Germinal center (tissue), 1 donor: ENCODE measurements around the gene CLEC2A.

ENCODE experiments used
- DNase-seq: peaks from one replicate; pipeline ENCODE4 v3.0.0; 2012; ENCODE audit warnings: mixed read lengths, low spot score

The CLEC2A gene

GRCh38 chr12:9933958-9934357 is 1.8 kb upstream of the CLEC2A start:
- no peak for DNase-seq

- DNase-seq, result no peak
Observed at GRCh38 chr12:9931245-9931644, 925 bp downstream of the CLEC2A start.

GRCh38 chr12:9928607-9929006 is 3.6 kb downstream of the CLEC2A start:
- no peak for DNase-seq

GRCh38 chr12:9926876-9927275 is 5.3 kb downstream of the CLEC2A start:
- DNase-seq, result no peak

GRCh38 chr12:9925705-9926393 is 6.3 kb downstream of the CLEC2A start:
- no peak for DNase-seq

- DNase-seq, result no peak
Observed at GRCh38 chr12:9922429-9922828, 9.7 kb downstream of the CLEC2A start.

- no peak for DNase-seq
Observed at GRCh38 chr12:9920451-9920850, 11.7 kb downstream of the CLEC2A start.

GRCh38 chr12:9919443-9919842 is 12.7 kb downstream of the CLEC2A start:
- DNase-seq, result no peak

- DNase-seq, result no peak
Observed at GRCh38 chr12:9911708-9912107, 20.5 kb downstream of the CLEC2A start.

- no peak for DNase-seq
Observed at GRCh38 chr12:9910716-9911421, 21.3 kb downstream of the CLEC2A start.

GRCh38 chr12:9909724-9910123 is 22.4 kb downstream of the CLEC2A start:
- no peak for DNase-seq

GRCh38 chr12:9908350-9908749 is 23.8 kb downstream of the CLEC2A start:
- no peak for DNase-seq

- no peak for DNase-seq
Observed at GRCh38 chr12:9907769-9908168, 24.4 kb downstream of the CLEC2A start.

- no peak for DNase-seq
Observed at GRCh38 chr12:9906873-9907272, 25.3 kb downstream of the CLEC2A start.

- DNase-seq, result no peak
Observed at GRCh38 chr12:9902539-9903228, 29.5 kb downstream of the CLEC2A start.

GRCh38 chr12:9900930-9901329 is 31.2 kb downstream of the CLEC2A start:
- no peak for DNase-seq

- no peak for DNase-seq
Observed at GRCh38 chr12:9899209-9899608, 33.0 kb downstream of the CLEC2A start.

- DNase-seq, result no peak
Observed at GRCh38 chr12:9897535-9897934, 34.6 kb downstream of the CLEC2A start.

GRCh38 chr12:9895215-9895971 is 36.8 kb downstream of the CLEC2A start:
- no peak for DNase-seq

GRCh38 chr12:9888665-9889273 is 43.4 kb downstream of the CLEC2A start:
- no peak for DNase-seq

- DNase-seq, result no peak
Observed at GRCh38 chr12:9883175-9883574, 49.0 kb downstream of the CLEC2A start.

GRCh38 chr12:9881988-9882387 is 50.2 kb downstream of the CLEC2A start:
- DNase-seq, result no peak
